Measurements from ENCODE around the gene CLDN18.

- TF ChIP-seq EZH2 (IDR thresholded peaks at IDR 0.05) (no peak), CTCF (IDR thresholded peaks at IDR 0.05 in 2 of 3, conservative IDR thresholded peaks at IDR 0.05 in 1 of 3; ENCODE audit: borderline replicate concordance in 1 of 3, insufficient read depth in 1 of 3, low read depth in 2 of 3, low read length in 2 of 3) (no peak)
Observed at GRCh38 chr3:138042043-138042442, 32.1 kb downstream of the CLDN18 start.

Measured in HCT116 (cell line).